PC-3 (cell line): Measurements from ENCODE around the gene SAP30BP. TPM values are rescaled to one million over a fixed set of nuclear protein-coding genes. Genes with fewer than 3 reads are reported as not detected.

Experiments
- ATAC-seq: fragments of 200-7000 bp; cut with Tn5 transposase; 2 replicates; pipeline ENCODE4 v1.9.1; 2020; ENCODE audit warnings: mild to moderate bottlenecking, moderate library complexity
- BruUV-seq: library from RNA; stranded (reverse); fragments of 400-500 nt; replicated peaks from 2 replicates; lab custom pipeline; 2021; lab: Mats Ljungman, UMichigan
- CTCF ChIA-PET: fragments of 300-600 bp; sonication (Branson Sonifier 250); formaldehyde crosslinking; loops from one replicate; lab custom pipeline; 2022; ENCODE audit warnings: antibody characterized with exemption; lab: Charles Lee
- POLR2A ChIA-PET: fragments of 300-600 bp; sonication (Branson Sonifier 250); formaldehyde crosslinking; loops from one replicate; lab custom pipeline; 2022; ENCODE audit warnings: antibody characterized with exemption; ENCODE audit not compliant: unreplicated experiment; lab: Charles Lee
- DNase-seq: peaks from one replicate; pipeline ENCODE4 v3.0.0-alpha.2; 2015
- H2AFZ ChIP-seq: fragments of 300-600 bp; sonication (generic); 2 replicates; pipeline ENCODE4 v1.6.0; 2016; ENCODE audit warnings: antibody characterized with exemption, low read length
- H3F3A ChIP-seq: fragments of 300-600 bp; sonication (generic); one replicate; pipeline ENCODE4 v1.6.0; 2017; ENCODE audit warnings: antibody characterized with exemption, low read length, control low read depth, mild to moderate bottlenecking; ENCODE audit not compliant: unreplicated experiment
- H3K27ac ChIP-seq: fragments of 300-600 bp; sonication (generic); 2 replicates; pipeline ENCODE4 v1.5.1; 2016; ENCODE audit warnings: mild to moderate bottlenecking, low read length
- H3K27me3 ChIP-seq: fragments of 300-600 bp; sonication (generic); 2 replicates; pipeline ENCODE4 v1.6.1; 2016; ENCODE audit warnings: low read length, mixed read lengths
- H3K36me3 ChIP-seq: fragments of 300-600 bp; sonication (generic); 2 replicates; pipeline ENCODE4 v1.6.1; 2016; ENCODE audit warnings: low read depth, mixed run types, low read length, mixed read lengths
- H3K4me1 ChIP-seq: fragments of 300-600 bp; sonication (generic); 2 replicates; pipeline ENCODE4 v1.5.1; 2016; ENCODE audit warnings: low read length; ENCODE audit not compliant: insufficient read depth
- H3K4me2 ChIP-seq: fragments of 300-600 bp; sonication (generic); 2 replicates; pipeline ENCODE4 v1.6.0; 2016; ENCODE audit warnings: low read length
- H3K4me3 ChIP-seq: fragments of 300-600 bp; sonication (generic); 2 replicates; pipeline ENCODE4 v1.5.1; 2016; ENCODE audit warnings: mild to moderate bottlenecking, low read length, mixed read lengths
- H3K79me2 ChIP-seq: fragments of 300-600 bp; sonication (generic); 2 replicates; pipeline ENCODE4 v1.6.1; 2017; ENCODE audit warnings: low read length, mixed read lengths
- H3K9ac ChIP-seq: fragments of 300-600 bp; sonication (generic); 2 replicates; pipeline ENCODE4 v1.6.0; 2016; ENCODE audit warnings: mild to moderate bottlenecking, low read length
- H3K9me2 ChIP-seq: fragments of 300-600 bp; sonication (generic); replicated peaks from 2 replicates; pipeline ENCODE4 v1.6.1; 2016; ENCODE audit warnings: mixed run types, low read length, mixed read lengths
- H3K9me3 ChIP-seq: fragments of 300-600 bp; sonication (generic); 2 replicates; pipeline ENCODE4 v1.6.1; 2016; ENCODE audit warnings: low read length, mixed read lengths
- H4K20me1 ChIP-seq: fragments of 300-600 bp; sonication (generic); 2 replicates; pipeline ENCODE4 v1.6.1; 2016; ENCODE audit warnings: low read length, mixed read lengths
- EZH2 ChIP-seq: fragments of 300-600 bp; sonication (generic); IDR thresholded peaks from one replicate; pipeline ENCODE4 v1.6.1; 2017; ENCODE audit warnings: antibody characterized with exemption, mild to moderate bottlenecking, low read length; ENCODE audit not compliant: unreplicated experiment
- EZH2phosphoT487 ChIP-seq: fragments of 300-600 bp; sonication (generic); IDR thresholded peaks from 2 replicates; pipeline ENCODE4 v1.6.1; 2018; ENCODE audit warnings: mild to moderate bottlenecking, antibody characterized with exemption, low read length, borderline replicate concordance
- intact Hi-C: fragments of 100-400 bp; cut with micrococcal nuclease; formaldehyde crosslinking; loops from 2 replicates; pipeline ENCODE4 v1.9.0; 2023
- total RNA-seq: library from RNA; depleted of rRNA; stranded (reverse); fragments of >200 nt; gene quantifications from 2 replicates; pipeline ENCODE4 v1.2.3, GENCODE V29; 2014
- TF ChIP-seq, protein P1 (sequence below): fragments of 300-600 bp; sonication (generic); conservative IDR thresholded peaks from 2 replicates; pipeline ENCODE4 v1.5.1; 2017; ENCODE audit warnings: antibody characterized with exemption, low read depth, mild to moderate bottlenecking, low read length

Gene SAP30BP
- total RNA-seq, 1 experiment from 2014 or later: 97.8 TPM

DNA sequence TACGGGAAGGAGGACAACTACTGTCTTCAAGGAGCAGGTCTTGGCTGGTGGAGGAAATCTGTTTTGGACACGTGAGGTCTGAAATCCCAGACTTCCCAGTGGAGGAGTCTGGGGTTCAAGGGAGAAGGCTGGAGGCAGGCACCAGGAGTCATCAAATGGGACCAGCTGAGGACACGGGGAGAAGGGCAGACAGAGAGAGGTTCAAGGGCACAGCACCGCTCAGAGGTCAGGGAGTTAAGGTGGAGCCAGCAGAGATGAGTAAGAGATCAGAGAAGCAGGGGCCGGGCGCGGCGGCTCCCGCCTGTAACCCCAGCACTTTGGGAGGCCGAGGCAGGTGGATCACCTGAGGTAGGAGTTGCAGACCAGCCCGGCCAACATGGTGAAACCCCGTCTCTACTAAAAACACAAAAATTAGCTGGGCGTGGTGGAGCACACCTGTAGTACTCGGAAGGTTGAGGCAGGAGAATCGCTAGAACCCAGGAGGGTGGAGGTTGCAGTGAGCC lies 44.3 kb upstream of the SAP30BP start:
- Histone ChIP-seq H3K9me3 (no peaks in the 10 kb centered on the region), H3K36me3 (no peaks in the 10 kb centered on the region), H3K9me2 (no peaks in the 10 kb centered on the region), H3F3A (no peaks in the 10 kb centered on the region), H3K27ac (no peak overlapping the region), H3K4me3 (no peak overlapping the region), H2AFZ (no peak overlapping the region), H3K4me1 (no peaks in the 10 kb centered on the region), H3K27me3 (no peaks in the 10 kb centered on the region), H3K4me2 (no peak overlapping the region), H3K79me2 (no peaks in the 10 kb centered on the region), H3K9ac (no peak overlapping the region), H4K20me1 (no peaks in the 10 kb centered on the region)
- ATAC-seq (no peak), DNase-seq (no peak)
- POLR2A ChIA-PET: no interaction called here
- TF ChIP-seq EZH2 (no peak), EZH2phosphoT487 (no peak)
- TF ChIP-seq, protein P1, sequence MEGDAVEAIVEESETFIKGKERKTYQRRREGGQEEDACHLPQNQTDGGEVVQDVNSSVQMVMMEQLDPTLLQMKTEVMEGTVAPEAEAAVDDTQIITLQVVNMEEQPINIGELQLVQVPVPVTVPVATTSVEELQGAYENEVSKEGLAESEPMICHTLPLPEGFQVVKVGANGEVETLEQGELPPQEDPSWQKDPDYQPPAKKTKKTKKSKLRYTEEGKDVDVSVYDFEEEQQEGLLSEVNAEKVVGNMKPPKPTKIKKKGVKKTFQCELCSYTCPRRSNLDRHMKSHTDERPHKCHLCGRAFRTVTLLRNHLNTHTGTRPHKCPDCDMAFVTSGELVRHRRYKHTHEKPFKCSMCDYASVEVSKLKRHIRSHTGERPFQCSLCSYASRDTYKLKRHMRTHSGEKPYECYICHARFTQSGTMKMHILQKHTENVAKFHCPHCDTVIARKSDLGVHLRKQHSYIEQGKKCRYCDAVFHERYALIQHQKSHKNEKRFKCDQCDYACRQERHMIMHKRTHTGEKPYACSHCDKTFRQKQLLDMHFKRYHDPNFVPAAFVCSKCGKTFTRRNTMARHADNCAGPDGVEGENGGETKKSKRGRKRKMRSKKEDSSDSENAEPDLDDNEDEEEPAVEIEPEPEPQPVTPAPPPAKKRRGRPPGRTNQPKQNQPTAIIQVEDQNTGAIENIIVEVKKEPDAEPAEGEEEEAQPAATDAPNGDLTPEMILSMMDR: no peak
- CTCF ChIA-PET: no interaction called here
- intact Hi-C loops: no loop called here
- no TSS peak for BruUV-seq

DNA sequence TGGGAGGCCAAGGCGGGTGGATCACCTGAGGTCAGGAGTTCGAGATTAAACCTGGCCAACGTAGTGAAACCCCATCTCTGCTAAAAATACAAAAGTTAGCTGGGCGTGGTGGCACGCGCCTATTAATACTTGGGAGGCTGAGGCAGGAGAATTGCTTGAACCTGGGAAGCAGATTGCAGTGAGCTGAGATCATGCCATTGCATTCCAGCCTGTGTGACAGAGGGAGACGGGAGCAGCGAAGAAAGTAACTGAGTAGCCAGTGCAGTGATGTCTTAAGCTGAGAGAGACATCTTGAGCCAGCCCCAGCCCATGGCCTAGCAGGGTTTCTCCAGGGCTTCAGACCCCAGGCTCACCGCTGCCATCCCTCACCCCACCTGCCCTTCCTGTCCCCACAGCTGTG lies 43.8 kb upstream of the SAP30BP start:
- Histone ChIP-seq H3K4me3 (no peak overlapping the region), H3K9me3 (no peaks in the 10 kb centered on the region), H2AFZ (no peak overlapping the region), H3F3A (no peaks in the 10 kb centered on the region), H4K20me1 (no peaks in the 10 kb centered on the region), H3K4me2 (no peak overlapping the region), H3K36me3 (no peaks in the 10 kb centered on the region), H3K9ac (no peak overlapping the region), H3K4me1 (no peaks in the 10 kb centered on the region), H3K9me2 (no peaks in the 10 kb centered on the region), H3K27ac (no peak overlapping the region), H3K27me3 (no peaks in the 10 kb centered on the region), H3K79me2 (no peaks in the 10 kb centered on the region)
- TF ChIP-seq EZH2: no peak
- DNase-seq: no peak
- intact Hi-C loops: no loop called here
- no peak for ATAC-seq
- BruUV-seq: no TSS peak
- ChIA-PET CTCF (no interaction called here), POLR2A (no interaction called here)

DNA sequence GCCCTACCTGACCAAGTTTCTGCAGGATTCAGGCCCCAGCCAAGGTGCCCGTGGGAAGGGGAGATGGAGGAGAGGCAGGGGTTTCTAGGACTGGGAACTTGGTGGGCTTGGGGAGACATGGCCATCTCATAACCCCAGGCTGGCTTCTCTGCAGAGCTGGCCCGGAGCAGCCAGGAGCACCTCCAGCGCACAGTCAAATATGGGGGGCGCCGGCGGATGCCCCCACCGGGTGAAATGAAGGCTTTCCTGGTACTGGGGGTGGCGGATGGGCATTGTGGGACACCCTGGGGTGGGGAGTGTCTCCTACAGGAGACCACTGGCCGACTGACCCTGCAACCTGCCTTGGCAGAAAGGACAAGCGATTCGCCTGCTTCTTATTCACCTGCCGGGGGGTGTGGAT lies 43.1 kb upstream of the SAP30BP start:
- ATAC-seq (no peak), DNase-seq (no peak)
- POLR2A ChIA-PET: no interaction called here
- Histone ChIP-seq H3K27ac (no peak overlapping the region), H3K4me3 (no peak overlapping the region), H3K27me3 (no peaks in the 10 kb centered on the region), H3K36me3 (no peaks in the 10 kb centered on the region), H3K4me2 (no peak overlapping the region), H3K9ac (no peak overlapping the region), H2AFZ (no peak overlapping the region), H3K79me2 (no peaks in the 10 kb centered on the region), H4K20me1 (no peaks in the 10 kb centered on the region), H3K9me2 (no peaks in the 10 kb centered on the region), H3F3A (no peaks in the 10 kb centered on the region), H3K4me1 (no peaks in the 10 kb centered on the region), H3K9me3 (no peaks in the 10 kb centered on the region)
- CTCF ChIA-PET: no interaction called here
- intact Hi-C loops: no loop called here
- TF ChIP-seq EZH2phosphoT487 (no peak), EZH2 (no peak)
- TF ChIP-seq, protein P1: no peak
- no TSS peak for BruUV-seq
